ENCODE results near the gene OR5AU1.

DNA sequence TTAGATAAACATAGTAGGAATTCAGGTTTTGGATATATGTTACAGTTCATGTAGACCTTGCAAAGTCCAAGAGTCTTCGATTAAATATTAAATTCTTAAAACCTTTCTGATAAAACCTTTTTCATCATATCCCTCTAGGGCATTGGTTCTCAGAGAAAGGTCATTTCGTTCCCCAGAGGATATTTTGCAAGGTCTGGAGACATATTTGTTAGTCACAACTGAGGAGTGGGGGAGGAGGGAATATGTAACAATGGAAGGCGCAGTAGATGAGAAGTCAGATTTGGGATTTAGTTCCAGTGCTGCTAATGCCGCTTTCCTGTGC, 49.7 kb downstream of the OR5AU1 start:
- no peak for TF ChIP-seq EZH2 (IDR thresholded peaks at IDR 0.05; ENCODE audit: low read depth)
- TF ChIP-seq, protein P1, sequence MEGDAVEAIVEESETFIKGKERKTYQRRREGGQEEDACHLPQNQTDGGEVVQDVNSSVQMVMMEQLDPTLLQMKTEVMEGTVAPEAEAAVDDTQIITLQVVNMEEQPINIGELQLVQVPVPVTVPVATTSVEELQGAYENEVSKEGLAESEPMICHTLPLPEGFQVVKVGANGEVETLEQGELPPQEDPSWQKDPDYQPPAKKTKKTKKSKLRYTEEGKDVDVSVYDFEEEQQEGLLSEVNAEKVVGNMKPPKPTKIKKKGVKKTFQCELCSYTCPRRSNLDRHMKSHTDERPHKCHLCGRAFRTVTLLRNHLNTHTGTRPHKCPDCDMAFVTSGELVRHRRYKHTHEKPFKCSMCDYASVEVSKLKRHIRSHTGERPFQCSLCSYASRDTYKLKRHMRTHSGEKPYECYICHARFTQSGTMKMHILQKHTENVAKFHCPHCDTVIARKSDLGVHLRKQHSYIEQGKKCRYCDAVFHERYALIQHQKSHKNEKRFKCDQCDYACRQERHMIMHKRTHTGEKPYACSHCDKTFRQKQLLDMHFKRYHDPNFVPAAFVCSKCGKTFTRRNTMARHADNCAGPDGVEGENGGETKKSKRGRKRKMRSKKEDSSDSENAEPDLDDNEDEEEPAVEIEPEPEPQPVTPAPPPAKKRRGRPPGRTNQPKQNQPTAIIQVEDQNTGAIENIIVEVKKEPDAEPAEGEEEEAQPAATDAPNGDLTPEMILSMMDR (conservative IDR thresholded peaks at IDR 0.05): no peak
